ENCODE measurements around the gene AGER.

Gene AGER

DNA sequence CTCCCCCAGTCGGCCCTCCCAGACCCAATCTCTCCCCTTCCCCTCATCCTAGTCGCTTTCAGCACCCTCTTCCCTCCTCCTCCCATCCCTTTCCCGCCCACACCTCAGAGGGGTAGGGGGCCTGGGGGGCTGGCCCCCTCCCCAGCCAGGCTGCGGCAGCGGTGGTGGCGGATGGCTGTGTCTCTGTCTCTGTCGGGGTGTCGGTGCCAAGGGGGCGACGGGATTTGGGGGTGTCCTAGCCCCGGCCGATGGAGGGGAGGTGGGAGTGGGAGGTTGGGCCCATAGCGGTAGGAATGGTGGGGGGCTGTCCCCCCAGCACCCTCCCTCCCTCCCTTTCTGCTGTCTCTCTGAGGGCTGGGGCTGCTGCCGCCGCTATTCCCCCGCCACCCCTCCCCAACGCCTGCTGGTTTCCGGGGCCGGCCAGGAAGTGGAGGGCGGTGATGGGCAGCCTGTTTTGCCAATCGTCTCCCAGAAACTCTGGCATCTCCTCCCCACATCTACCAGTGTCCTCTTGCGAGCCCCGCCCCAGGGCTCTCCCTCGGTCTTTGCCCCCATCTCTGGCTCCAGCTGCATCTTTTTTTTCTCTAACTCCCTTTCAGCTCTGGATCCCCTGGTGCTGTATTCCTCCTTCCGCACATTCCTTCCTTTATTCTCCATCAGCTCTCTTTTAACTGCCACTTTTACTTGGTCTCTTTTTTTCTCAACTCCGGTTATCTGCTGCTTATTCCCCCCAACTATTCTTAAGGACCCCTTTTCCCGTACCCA, 8.2 kb downstream of the AGER start, which contains the start of gene AGPAT1:
Gene AGPAT1, minus strand, starts transcription at position 374 of the 765 bp plus-strand sequence. CDS start 4,588 bp downstream, outside the sequence.
- H3K4me3 ChIP-seq (ENCODE audit: low read length): peak within 1 kb of the TSS; percentile 96
- DNase-seq (ENCODE audit: low read depth, low spot score): peak; percentile 97

DNA sequence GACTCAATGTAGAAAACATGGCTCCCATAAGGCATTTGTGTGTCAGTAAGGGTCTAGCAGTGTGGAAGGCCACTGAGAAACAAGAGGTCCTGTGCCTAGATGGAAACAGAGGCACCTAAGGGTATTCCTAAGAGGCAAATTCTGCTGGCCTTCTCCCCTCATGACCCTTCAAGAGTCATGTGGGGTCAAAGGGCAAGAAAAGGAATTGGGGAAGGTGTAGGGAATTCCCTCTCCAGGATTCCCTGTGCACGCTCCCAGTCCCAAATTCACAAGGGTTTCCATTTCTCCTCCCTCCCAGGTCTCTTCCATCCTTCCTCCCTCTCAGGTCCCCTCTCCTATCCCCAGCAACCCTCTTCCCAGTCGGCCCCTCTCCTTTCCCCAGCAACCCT, 8.7 kb downstream of the AGER start:
- H3K4me3 ChIP-seq (ENCODE audit: low read length): peak overlapping the region; percentile 96
- no peak for DNase-seq (ENCODE audit: low read depth, low spot score)

DNA sequence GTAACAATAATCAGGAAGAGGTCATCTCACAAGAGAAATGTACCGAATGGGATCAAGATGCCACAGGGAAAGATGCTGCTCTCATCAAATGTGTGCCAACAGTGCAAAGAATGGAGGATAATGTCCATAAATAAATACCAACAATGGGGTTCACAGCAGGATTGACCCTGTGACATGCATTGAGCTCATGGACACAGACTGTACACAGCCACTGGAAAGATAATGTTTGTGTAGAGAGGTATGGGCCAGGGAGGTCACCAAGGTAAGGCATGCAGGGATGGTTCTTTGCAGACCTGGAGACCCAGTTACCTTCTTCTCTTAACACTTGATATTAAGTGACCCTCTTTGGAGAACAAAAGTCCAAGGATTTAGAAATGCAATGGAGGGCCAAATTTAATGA, 9.6 kb downstream of the AGER start:
- no peak for DNase-seq (ENCODE audit: low read depth, low spot score)
- no peak overlapping the region for H3K4me3 ChIP-seq (ENCODE audit: low read length)

DNA sequence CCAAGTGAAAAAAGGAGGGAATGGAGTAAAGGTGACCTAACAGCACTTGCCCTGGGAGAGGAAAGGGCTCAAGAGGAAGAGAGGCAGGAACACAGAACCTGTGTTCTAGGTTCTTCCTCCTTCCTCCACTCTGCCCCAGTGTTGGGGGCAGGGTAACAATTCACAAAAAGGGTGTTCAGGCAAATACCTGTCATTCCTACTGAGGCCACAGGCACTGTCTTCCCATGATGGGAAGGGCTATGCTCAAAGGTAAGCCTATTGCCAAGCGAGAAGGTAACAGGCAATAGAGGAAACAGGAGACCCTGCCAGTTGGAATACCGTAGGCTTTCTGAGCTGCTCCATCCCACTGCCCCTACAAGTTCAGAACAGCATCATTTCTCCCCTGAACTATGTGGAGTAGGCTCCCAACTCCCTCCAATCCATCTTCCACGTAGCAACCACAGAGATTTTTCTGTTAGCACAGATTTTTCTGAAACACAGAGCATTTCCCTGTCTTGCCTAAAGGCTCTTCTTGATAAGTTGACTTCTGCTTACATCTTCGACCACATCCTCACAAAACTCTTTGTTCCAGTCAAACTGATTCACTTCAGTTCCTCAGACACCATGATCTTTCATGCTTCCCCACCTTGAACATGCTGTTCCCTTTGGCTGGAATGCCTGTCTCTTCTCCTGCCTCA, 10.9 kb downstream of the AGER start:
- H3K4me3 ChIP-seq (ENCODE audit: low read length): no peak overlapping the region
- DNase-seq (ENCODE audit: low read depth, low spot score): peak; percentile 65

DNA sequence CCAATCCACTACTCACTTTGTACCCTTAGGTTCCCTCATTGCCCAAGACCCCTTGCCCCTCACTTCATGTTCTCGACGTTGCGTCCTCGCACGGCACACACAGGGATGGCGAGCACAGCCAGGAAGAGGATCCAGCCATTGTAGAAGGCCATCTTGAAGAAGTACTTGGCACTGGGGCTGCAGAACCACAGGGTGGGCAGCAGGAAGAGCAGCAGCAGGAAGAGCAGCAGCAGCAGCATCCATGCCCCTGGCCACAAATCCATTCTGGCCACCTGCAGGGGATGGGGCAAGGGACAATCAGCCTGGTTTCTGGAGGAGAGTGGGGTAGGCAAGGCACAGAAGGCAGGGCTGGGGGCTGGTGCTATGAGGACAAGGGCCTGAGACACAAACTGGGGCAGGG, 12.8 kb downstream of the AGER start:
- DNase-seq (ENCODE audit: low read depth, low spot score): no peak
- H3K4me3 ChIP-seq (ENCODE audit: low read length): no peak overlapping the region

DNA sequence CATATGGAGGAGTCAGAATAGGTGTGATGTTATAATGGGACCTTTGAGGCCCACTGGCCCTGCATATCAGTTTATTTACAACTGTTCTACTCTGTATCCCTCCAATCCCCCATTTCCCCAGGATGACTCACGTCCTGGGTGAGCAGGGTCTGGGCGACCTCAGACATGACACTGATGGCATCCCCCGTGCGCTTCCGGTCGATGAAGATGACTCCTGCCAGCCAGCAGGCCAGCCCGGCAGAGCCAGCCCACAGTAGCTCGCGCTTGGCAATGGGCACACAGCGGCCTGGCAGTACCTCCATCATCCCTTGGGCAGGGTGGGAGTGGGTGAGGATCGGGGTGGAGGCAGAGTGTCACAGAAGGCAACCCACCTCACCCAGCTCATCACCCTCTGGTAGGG, 13.8 kb downstream of the AGER start:
- DNase-seq (ENCODE audit: low read depth, low spot score): no peak
- no peak overlapping the region for H3K4me3 ChIP-seq (ENCODE audit: low read length)

DNA sequence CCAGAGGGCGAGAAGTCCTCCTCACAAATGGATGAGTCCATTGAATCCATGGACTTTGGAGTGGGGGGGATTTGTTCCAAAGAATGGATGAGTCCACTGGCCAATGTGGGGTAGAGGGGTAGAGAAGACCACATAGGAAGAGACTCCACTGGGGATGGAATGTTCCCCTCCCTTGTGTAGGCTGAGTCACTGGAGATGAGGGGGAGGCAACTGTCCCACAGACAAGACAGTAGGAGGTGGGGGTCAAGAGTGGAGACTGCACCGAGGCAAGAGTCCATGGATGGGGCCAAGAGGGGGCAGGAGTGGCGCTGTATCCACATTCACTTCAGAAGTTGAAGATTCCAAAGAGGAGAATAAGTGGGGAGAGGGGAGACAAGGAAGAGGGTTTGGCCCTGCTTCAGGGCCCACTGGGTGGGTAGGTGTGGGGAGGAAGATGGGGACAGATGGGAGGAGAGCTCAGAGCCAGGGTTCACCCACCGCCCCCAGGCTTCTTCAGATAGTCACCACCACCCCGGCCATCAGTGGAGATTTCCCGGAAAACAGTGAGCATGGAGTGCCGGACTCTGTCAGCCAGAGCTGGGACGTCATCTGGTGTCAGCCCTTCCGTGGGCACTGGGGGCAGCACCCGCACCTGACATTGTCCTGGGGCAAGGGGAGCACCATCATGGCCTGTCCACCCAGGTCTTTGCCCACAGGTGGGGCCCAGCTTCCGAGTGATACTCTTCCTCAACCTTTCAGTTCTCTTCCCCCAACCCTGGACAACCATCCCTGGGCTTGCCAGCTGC, 15.1 kb downstream of the AGER start:
- no peak overlapping the region for H3K4me3 ChIP-seq (ENCODE audit: low read length)
- DNase-seq (ENCODE audit: low read depth, low spot score): no peak

DNA sequence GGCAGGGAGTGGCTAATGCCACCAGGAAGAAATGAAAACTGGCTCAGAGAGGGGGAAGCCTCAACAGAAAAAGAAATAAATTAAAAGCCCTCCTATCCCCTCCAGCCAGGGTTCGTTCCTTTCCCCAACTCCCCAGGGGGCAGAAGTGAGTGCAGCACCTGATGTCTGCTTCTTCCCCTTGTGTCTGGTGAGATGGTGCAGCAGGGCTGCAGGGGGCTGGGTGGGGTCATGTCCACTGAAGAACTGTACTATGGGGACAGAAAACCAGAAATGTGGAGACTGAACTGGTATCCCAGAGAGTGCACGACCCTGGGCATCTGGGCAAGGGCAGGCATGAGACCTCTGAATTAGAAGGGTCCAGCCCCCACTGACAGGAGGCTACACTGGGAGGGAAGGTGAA, 15.7 kb downstream of the AGER start:
- H3K4me3 ChIP-seq (ENCODE audit: low read length): no peak overlapping the region
- DNase-seq (ENCODE audit: low read depth, low spot score): no peak

DNA sequence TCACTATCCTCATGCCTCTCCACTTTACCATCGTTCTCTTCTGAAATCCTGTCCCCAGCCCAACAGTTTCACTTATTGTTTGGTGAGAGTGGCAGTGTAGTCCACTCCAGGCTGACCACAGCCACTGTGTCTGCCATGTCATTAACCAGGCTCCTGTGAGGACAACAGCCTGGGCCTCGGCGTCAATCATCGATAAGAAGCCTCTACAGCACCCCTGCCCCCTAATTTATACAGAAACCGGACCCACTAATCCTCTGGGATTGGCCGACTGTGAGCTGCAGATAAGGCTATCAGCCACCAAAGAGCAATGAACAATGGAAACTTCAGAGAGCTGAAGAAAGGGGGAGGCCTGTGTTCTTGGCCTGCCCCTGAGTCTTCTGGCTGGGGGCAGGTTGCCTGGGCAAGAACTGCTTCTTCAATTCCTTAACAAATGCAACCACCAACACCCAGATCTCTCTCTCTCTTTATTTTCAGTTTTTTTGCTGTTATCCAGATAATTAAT, 16.2 kb downstream of the AGER start:
- DNase-seq (ENCODE audit: low read depth, low spot score): no peak
- no peak overlapping the region for H3K4me3 ChIP-seq (ENCODE audit: low read length)

DNA sequence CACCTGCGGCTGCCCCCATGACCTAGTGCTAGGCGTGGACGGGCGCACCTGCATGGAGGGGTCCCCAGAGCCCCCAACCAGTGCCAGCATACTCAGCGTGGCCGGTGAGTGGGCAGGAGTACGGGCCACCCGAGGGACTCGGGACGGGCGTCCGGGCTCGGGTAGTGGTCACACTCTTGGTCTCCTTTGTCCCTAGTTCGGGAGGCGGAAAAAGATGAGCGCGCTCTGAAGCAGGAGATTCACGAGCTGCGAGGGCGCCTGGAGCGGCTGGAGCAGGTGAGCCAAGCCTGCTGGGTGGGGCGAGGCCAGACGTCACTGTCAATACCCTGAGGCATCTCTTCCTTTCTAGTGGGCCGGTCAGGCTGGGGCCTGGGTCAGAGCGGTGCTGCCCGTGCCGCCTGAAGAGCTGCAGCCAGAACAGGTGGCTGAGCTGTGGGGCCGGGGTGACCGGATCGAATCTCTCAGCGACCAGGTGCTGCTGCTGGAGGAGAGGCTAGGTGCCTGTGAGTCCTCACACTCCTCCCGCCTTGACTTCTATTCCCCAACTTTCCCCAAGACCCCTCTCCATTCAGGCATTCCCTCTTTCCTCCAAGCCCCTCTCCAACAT, 16.8 kb downstream of the AGER start:
- no peak overlapping the region for H3K4me3 ChIP-seq (ENCODE audit: low read length)
- DNase-seq (ENCODE audit: low read depth, low spot score): no peak

DNA sequence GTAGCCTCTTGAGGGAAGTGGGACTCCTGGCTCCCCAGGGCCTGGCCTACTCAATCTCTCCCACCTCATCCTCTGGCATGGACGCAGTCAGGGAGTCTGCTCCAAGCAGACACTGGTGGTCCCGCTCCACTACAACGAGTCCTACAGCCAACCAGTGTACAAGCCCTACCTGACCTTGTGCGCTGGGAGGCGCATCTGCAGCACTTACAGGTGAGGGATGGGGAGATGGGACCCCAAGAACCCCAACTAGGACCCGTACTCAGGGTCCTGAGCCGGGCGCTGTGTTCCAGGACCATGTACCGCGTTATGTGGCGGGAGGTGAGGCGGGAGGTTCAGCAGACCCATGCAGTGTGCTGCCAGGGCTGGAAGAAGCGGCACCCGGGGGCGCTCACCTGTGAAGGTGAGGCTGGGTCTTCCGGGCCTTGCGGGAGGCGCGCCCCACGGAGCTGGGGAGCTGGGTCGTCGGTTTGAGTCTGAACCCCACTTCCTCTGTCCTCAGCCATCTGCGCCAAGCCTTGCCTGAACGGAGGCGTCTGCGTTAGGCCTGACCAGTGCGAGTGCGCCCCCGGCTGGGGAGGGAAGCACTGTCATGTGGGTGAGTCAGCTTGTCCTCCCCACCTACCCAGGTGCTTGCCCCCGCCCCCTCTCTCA, 17.5 kb downstream of the AGER start:
- no peak overlapping the region for H3K4me3 ChIP-seq (ENCODE audit: low read length)
- no peak for DNase-seq (ENCODE audit: low read depth, low spot score)

DNA sequence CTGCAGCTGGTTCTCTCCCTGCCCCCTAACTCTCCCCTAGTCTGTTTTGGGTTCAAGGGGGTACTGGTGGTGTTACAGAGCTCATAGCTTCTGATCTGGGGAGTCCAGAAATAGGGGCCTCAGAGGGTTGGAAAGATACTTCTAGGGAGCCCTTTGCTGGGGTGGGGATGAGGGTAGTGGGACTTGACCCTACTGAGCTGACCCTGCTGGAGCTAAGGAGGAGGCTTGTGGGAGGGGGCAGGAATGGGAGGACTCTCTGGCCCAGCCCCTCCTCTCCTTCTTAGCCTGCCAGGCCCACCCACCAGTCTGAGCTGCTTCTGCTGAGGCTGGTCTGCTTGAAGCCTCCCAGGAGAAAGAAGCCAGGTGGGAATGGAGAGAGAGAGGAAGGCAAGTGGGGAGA, 19.8 kb downstream of the AGER start, which contains the start of gene EGFL8:
Gene EGFL8, plus strand, starts transcription at position 301 of the 400 bp plus-strand sequence. CDS start 1,571 bp downstream, outside the sequence.
- DNase-seq (ENCODE audit: low read depth, low spot score): no peak
- no peak within 1 kb of the TSS for H3K4me3 ChIP-seq (ENCODE audit: low read length)

DNA sequence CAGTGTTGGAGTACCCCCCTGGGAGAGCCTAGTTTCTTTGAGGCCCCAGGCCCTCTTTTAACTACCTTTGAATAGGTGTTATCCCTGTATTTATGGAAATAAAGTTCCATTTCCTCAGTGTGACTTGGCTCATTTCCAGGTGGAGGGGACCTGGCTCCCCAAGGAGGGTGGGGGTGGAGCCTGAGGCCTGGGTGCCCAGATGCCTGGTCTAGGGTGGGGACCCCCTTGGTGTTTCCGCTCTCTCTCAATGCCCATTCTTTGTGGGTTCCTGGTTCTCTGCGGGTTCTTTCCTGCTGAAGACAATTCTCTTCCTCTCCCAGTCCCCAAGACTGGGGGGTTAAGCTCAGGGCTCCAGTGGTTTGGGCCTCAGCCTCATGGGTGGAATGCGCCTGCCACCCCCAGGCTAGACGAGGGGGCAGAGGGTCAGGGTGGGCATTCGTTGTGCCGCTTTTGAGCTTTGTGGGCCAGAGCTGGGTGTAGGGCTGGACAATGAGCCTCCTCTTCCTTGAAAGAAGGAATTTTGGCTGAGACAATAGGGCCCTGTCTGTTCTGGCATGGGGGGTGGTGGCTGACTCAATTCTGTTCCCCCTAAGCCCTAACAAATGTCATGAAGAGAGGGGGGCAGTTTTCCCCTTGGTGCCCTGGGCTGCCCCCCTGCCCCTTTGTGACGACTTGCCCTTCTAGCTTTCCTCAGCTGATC, 20.3 kb downstream of the AGER start:
- H3K4me3 ChIP-seq (ENCODE audit: low read length): no peak overlapping the region
- no peak for DNase-seq (ENCODE audit: low read depth, low spot score)

DNA sequence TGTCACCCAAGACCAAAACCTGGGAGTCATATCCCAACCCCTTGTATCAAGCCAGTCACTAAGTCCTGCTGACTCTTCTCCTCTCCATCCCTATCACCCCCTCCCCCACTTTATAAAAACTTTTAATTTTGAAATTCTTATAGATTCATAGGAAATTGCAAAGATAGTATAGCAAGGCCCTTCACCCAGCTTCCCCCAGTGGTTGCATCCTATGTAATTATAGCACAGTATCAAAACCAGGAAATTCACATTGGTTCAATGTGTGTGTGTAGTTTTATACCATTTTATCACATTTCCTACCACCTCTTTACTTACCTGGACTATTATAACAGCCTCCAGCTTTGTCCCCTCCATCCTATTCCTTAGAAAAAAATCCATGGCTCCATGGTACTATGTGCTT, 26.0 kb downstream of the AGER start:
- DNase-seq (ENCODE audit: low read depth, low spot score): no peak
- H3K4me3 ChIP-seq (ENCODE audit: low read length): no peak overlapping the region

DNA sequence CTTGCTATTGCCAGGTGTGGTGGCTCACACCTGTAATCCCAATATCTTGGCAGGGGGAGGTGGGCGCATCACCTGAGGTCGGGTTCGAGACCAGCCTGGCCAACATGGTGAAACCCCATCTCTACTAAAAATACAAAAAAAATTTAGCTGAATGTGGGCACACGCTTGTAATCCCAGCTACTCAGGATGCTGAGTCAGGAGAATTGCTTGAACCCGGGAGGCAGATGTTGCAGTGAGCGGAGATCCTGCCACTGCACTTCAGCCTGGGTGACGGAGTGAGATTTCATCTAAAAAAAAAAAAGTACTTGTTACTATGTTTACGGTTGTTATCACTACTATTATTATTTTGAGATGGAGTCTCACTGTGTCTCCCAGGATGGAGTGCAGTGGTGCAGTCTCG, 27.2 kb downstream of the AGER start:
- H3K4me3 ChIP-seq (ENCODE audit: low read length): no peak overlapping the region
- DNase-seq (ENCODE audit: low read depth, low spot score): no peak

DNA sequence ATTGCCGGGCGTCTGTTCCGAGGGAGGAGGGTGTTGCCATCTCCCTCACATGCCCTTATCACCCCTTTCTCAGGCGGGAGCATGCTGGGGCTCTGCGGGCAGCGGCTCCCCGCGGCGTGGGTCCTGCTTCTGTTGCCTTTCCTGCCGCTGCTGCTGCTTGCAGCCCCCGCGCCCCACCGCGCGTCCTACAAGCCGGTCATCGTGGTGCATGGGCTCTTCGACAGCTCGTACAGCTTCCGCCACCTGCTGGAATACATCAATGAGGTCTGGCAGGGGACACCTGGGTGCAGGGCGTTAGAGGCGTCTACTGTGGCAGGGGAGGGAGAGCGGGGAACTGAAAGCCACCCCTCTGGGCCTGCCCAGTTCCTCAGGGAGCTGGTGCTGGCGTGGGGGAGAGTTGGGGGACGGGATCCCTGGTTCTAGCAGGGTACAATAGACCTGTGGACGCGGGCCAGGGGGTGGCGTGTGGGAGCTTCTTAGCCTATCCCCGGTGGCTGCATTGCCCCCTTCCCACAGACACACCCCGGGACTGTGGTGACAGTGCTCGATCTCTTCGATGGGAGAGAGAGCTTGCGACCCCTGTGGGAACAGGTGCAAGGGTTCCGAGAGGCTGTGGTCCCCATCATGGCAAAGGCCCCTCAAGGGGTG, 29.4 kb downstream of the AGER start:
- peak; percentile 58 for DNase-seq (ENCODE audit: low read depth, low spot score)
- H3K4me3 ChIP-seq (ENCODE audit: low read length): peak overlapping the region; percentile 75

DNA sequence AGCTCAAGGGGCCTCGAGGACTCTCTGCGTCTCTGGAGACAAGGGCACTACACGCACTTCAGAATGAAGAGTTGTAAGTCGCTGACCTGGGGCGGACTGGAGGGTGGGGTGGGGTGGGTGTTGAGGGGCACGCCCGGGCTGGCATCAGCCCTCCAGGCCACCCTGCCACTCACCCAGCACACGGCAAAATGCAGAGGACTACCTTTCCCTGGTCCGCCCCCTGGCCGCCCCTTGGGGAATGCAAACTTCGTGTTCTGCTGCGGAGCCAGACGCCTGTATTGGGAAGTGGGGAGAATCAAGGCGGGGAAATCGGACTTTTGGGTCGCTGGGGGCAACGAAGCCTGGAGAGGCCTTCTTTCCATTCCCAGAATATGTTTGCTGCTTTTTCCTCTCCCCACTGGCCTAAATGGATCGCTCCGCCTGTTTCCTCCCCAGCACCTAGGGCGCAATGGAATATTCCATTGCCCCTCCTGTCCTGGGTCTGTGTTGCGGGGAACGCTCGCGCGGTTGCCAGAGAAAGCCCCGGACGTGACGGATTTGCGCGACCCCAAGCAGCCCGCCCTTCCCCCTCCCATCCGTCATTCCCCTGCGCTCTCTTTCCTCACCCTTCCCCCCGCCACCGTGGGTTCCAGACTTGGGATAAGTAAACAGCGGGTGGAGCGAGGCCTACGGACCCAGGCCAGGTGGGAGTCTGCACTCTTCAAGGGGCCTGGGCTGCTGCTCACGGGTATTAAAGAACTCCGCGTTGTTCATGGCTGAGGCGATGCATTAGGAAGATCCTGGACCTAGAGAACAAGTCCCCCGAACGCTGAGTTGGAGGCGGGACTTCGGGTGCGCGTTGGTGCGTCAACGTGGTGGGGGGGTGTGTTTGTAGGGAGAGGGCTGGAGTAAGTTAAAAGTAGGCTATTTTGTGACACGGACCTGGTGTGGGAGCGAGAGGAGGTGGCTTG, 30.2 kb downstream of the AGER start, which contains the start of gene PPT2:
Gene PPT2, plus strand, starts transcription at position 578 of the 950 bp plus-strand sequence. CDS start 454 bp downstream, outside the sequence.
- peak; percentile 93 for DNase-seq (ENCODE audit: low read depth, low spot score)
- peak within 1 kb of the TSS; percentile 75 for H3K4me3 ChIP-seq (ENCODE audit: low read length)

Data from Jurkat, Clone E6-1 (cell line).